GM21526 (cell line): Measurements from ENCODE around the gene MYOF.

Experiments used
- ATAC-seq: cut with Tn5 transposase; IDR thresholded peaks from one replicate; pipeline ENCODE4 v1.9.1; 2021; ENCODE audit warnings: moderate library complexity; ENCODE audit not compliant: unreplicated experiment, low FRiP score

Gene MYOF

DNA sequence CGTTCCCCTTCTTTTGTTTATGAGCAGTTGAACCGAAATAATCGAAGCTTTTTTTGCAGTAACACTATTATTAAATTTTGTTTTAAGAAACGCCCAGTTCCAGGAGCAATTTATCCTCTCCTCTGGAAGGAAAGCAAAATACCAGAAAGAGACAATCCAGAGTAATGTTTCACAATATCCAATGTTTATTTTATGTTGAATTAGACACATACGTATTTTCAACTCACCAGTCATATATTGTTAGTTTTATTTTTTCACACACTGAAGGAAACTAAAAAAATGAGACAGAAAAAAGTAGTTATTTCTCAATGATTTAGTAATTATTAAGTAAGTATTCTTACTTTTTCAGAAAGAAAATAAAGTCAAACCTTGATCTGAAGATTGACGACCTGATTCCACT lies 85.1 kb downstream of the MYOF start:
- no peak for ATAC-seq

- no peak for ATAC-seq
Measured at GRCh38 chr10:93393211-93393610, 88.9 kb downstream of the MYOF start.

GRCh38 chr10:93392121-93392520 lies 90.0 kb downstream of the MYOF start:
- no peak for ATAC-seq

DNA sequence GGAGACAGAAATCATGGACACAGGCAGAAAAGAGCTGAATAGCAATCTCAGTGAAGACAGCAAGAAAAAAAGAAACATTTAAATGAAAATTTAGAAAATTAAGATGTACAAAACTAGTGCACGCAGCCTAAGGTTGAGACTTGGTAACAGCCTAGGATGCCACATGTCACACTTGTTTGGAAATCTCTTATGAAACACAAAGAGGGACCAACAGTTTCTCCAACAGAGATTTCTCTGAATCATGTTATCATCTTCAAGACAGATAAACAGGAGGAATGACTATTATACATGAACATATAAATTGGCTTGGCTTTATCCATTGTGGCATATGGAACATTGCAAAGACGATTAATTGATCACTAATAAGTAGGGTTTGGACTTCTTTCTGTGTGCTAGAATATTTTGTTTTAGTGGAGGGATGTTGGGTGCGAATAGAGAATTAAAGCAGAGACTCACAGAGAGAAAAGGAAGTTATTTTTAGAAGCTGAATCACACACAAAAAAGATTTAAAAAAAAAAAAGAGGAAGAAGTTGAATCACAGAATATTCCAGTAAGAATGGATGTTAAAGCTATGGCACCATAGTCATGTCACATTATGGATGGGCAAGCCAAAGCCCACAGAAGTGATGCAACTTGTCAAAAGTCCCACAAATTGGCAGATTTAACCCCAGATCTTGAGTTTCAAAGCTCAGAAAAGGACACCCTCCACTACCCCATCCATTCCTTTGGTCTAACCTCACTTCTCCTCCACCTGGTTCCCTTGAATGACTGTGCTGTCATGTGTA lies 91.6 kb downstream of the MYOF start:
- no peak for ATAC-seq

GRCh38 chr10:93386631-93387369 lies 95.3 kb downstream of the MYOF start:
- no peak for ATAC-seq

GRCh38 chr10:93385345-93385744 lies 96.8 kb downstream of the MYOF start:
- ATAC-seq: no peak

DNA sequence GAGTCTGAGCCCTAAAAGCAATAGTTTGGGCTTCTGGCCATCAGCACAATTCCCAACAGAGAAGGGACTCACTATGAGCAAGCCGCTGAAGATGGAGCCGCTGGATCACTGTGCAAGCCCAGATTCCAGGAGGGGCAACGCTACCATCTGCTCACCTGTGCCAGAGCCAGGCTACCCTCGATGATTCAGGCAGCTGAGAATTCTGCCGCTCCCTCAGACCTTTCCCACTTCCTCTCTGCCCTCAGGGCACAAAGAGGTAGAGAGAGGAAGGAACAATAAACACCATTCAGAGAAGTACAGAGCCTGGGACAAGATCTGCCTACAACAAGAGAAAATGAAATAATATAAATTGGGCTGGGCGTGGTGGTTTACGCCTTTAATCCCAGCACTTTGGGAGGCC lies 98.1 kb downstream of the MYOF start:
- ATAC-seq: no peak

GRCh38 chr10:93383562-93383981 lies 98.6 kb downstream of the MYOF start:
- no peak for ATAC-seq

GRCh38 chr10:93379731-93380575 lies 102.2 kb downstream of the MYOF start:
- ATAC-seq: no peak

DNA sequence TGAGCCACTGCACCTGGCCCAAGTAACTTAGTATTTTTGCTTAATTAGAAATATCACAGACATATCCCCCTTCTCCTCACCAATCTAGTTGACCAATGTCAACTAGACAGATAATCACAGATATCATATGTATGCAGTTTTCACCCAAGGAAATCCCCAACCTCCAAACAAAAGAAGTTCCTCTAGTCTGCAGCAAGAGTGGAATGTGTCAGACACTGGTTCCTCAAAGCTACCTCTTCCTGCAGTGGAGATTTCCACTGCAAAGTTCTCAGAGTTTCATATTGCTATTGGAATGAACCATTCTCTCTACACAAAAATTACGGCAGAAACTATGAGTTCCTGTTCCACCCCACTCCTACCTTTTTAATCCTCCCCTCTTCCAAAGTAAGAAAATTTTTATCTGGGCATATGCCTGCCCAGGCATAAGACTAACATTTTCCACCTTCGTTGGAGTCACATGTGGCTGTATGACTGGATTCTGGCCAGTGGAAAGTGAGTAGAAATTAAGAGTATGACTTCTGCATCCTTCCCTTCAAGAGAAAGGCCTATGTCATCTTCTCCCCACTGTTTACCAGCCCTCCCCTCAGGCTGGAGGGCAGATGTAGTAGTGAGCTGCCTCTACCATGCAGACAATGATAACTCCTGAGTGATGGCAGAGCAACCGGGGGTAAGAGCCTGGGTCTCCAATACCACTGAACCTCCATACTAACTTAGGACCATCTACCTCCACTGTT lies 103.0 kb downstream of the MYOF start:
- no peak for ATAC-seq

- ATAC-seq: no peak
Measured at GRCh38 chr10:93378039-93378438, 104.1 kb downstream of the MYOF start.

DNA sequence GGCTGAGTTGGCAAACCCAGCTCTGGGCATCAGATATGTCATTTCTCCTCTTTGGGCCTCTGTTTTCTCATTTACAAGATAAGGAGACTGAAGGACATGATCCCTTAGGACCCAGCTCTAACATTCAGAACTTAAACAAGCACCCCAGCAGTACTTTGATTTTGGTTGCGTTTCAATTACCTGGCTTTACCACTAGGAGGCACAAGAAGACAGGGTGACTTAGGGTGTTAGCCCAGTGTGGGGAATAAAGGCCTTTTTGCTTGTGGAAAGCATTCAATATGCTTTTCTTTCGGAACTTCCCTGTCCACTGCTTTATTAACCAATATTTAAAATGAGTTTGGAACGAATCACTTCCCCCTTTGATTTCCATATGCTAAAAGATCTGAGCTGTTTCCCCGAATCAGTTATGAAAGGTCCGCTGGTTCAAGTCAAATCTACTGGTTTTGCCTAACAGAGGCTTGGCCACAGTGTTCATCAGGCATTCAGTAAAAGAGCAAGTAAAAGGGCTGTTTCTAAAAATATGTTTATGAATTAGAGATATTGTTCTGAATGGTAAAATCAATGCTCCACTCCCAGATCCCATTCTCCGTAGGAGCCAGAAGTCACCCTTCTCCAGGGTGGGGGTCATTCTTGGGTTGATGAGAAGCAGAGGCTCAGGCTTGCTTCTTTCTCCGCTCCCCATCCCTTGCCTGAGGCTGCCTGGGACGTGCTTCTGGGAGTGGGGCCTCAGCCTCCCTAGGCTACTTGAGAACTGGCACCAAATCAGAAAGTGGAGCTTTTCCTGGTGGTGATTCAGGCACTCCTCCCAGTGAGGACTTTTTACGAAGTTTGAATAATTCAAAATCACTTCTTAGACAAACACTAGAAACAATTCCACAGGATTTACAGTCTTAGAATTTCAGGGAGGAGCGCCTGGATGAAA lies 105.5 kb downstream of the MYOF start:
- ATAC-seq: no peak

GRCh38 chr10:93370961-93371360 lies 111.2 kb downstream of the MYOF start:
- ATAC-seq: no peak

DNA sequence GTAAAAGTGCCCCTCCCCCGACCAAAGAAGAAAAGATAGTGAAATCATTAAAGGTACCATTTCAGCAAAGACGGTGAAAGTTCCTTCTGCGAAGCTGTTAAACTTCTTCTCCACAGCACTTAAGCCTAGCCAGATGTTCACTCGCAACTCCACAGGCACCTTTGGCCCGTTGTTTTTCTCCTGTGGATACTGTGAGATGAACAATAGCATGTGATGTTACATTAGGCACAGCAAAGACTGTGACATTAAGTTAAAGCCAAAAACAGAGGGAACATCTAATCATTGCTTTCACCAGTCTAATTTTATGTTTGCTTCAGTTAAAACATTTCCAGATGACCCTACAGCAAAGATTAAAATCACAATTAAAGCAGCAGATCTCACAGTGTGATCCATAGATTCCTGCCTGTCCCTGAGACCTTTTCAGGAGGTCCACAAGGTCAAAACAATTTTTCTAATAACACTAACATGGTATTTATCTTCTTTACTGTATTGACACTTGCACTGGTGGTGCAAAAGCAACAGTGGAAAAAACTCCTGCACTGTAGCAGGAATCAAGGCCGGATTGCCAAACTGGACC lies 112.5 kb downstream of the MYOF start:
- ATAC-seq: no peak

- ATAC-seq: no peak
Measured at GRCh38 chr10:93368210-93368609, 113.9 kb downstream of the MYOF start.

- no peak for ATAC-seq
Measured at GRCh38 chr10:93367664-93368063, 114.5 kb downstream of the MYOF start.

GRCh38 chr10:93364966-93365365 lies 117.2 kb downstream of the MYOF start:
- no peak for ATAC-seq

- ATAC-seq: no peak
Measured at GRCh38 chr10:93363891-93364648, 118.1 kb downstream of the MYOF start.
